Left forelimb (tissue), 1 donor: ENCODE results near the gene DEFB112.

Experiments used
- DNase-seq: peaks from one replicate; pipeline ENCODE4 v3.0.0-alpha.2; 2018; ENCODE audit warnings: low spot score

DEFB112 gene

DNA sequence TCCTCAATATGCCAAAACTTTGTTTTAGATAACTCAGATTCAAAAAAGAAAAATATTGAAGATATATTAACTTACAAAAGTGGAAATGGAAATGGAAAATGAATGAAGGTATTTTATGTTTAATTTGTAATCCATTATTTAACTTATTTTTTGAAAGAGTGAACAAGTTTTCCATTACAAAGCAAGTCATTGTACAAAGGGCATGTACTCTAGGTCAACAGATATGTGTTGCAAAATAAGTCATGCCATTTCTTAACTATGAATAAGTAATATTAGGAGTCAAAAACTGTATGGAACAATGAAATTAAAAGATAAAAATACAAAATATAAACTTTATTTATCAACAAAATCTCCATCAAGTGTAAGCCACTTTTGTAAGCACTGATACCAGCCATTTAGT is 54.5 kb downstream of the DEFB112 start:
- no peak for DNase-seq
